ENCODE results near the gene RAPGEF4.

RAPGEF4 gene

DNA sequence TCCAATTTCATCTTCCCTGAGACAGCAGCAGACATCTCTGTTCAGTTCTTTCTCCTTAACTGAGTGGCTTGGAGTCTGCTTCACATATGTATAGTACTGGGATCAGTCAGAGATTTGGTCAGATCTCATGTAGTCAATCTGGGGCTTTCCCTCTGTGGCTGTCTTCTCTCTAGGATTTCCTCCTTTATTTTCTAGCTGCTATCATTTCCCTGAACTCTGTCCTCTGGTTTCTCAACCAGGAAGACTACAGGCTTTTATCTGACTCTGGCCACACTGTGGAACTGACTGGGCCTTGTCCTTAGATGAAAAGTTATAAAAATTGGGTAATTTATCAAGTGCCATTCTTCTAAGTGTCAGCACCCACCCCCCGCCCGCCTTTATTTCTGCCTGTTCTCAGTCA lies 121.0 kb downstream of the RAPGEF4 start:
- TF ChIP-seq, protein P1, sequence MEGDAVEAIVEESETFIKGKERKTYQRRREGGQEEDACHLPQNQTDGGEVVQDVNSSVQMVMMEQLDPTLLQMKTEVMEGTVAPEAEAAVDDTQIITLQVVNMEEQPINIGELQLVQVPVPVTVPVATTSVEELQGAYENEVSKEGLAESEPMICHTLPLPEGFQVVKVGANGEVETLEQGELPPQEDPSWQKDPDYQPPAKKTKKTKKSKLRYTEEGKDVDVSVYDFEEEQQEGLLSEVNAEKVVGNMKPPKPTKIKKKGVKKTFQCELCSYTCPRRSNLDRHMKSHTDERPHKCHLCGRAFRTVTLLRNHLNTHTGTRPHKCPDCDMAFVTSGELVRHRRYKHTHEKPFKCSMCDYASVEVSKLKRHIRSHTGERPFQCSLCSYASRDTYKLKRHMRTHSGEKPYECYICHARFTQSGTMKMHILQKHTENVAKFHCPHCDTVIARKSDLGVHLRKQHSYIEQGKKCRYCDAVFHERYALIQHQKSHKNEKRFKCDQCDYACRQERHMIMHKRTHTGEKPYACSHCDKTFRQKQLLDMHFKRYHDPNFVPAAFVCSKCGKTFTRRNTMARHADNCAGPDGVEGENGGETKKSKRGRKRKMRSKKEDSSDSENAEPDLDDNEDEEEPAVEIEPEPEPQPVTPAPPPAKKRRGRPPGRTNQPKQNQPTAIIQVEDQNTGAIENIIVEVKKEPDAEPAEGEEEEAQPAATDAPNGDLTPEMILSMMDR (conservative IDR thresholded peaks at IDR 0.05; ENCODE audit: low read length): no peak
- no peak for TF ChIP-seq EZH2phosphoT487 (IDR thresholded peaks at IDR 0.05; ENCODE audit: borderline replicate concordance)
- no peaks in the 10 kb centered on the region for H4K20me1 ChIP-seq (ENCODE audit: insufficient read depth, low read length, poor library complexity, severe bottlenecking)
- no peaks in the 10 kb centered on the region; the same call in 1 of the 2 replicates for H3K9me2 ChIP-seq (replicated peaks; ENCODE audit: low read depth, low read length)
- H3K4me1 ChIP-seq (ENCODE audit: insufficient read depth, low read length, poor library complexity, severe bottlenecking): peaks cover 8% of the 10 kb centered on the region
- no peak overlapping the region for H3K9ac ChIP-seq (ENCODE audit: low read depth, low read length, poor library complexity, severe bottlenecking)
- no peak overlapping the region for H2AFZ ChIP-seq (ENCODE audit: low read length)
- H3K79me2 ChIP-seq (ENCODE audit: insufficient read depth, low read length): no peaks in the 10 kb centered on the region
- no peaks in the 10 kb centered on the region for H3K9me3 ChIP-seq (ENCODE audit: insufficient read depth, low read depth, low read length)
- H3K4me3 ChIP-seq (ENCODE audit: low read length, poor library complexity, severe bottlenecking): no peak overlapping the region
- no peaks in the 10 kb centered on the region for H3F3A ChIP-seq (ENCODE audit: low read depth)
- H3K4me2 ChIP-seq (ENCODE audit: low read depth, low read length, poor library complexity, severe bottlenecking): no peak overlapping the region
- no peaks in the 10 kb centered on the region for H3K36me3 ChIP-seq (ENCODE audit: insufficient read depth, low read length)
- H3K27me3 ChIP-seq (ENCODE audit: insufficient read depth, low read length, poor library complexity, severe bottlenecking): no peaks in the 10 kb centered on the region

DNA sequence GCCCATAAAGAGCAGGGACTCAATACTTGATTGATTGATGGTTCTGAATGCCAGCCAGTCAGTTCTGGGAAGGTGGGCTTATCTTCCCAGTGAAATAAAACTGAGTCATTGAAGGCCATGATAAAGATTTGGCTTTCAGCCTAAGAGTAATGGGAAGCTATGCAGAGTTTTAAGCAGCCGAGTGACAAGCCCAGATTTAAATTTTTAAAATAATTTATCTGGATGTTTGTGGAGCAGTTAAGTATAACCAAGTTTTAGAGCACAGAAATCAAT lies 122.8 kb downstream of the RAPGEF4 start:
- Histone ChIP-seq H3K36me3 (ENCODE audit: insufficient read depth, low read length) (no peaks in the 10 kb centered on the region), H3K4me1 (ENCODE audit: insufficient read depth, low read length, poor library complexity, severe bottlenecking) (peaks cover 8% of the 10 kb centered on the region), H3K4me2 (ENCODE audit: low read depth, low read length, poor library complexity, severe bottlenecking) (no peak overlapping the region), H2AFZ (ENCODE audit: low read length) (no peak overlapping the region), H3K4me3 (ENCODE audit: low read length, poor library complexity, severe bottlenecking) (no peak overlapping the region), H3K9me2 (replicated peaks; ENCODE audit: low read depth, low read length) (no peaks in the 10 kb centered on the region; the same call in 1 of the 2 replicates), H4K20me1 (ENCODE audit: insufficient read depth, low read length, poor library complexity, severe bottlenecking) (no peaks in the 10 kb centered on the region), H3K79me2 (ENCODE audit: insufficient read depth, low read length) (no peaks in the 10 kb centered on the region), H3F3A (ENCODE audit: low read depth) (no peaks in the 10 kb centered on the region), H3K9ac (ENCODE audit: low read depth, low read length, poor library complexity, severe bottlenecking) (no peak overlapping the region), H3K27me3 (ENCODE audit: insufficient read depth, low read length, poor library complexity, severe bottlenecking) (no peaks in the 10 kb centered on the region), H3K9me3 (ENCODE audit: insufficient read depth, low read depth, low read length) (no peaks in the 10 kb centered on the region)
- TF ChIP-seq EZH2phosphoT487 (IDR thresholded peaks at IDR 0.05; ENCODE audit: borderline replicate concordance): no peak
- TF ChIP-seq, protein P1 (conservative IDR thresholded peaks at IDR 0.05; ENCODE audit: low read length): no peak

DNA sequence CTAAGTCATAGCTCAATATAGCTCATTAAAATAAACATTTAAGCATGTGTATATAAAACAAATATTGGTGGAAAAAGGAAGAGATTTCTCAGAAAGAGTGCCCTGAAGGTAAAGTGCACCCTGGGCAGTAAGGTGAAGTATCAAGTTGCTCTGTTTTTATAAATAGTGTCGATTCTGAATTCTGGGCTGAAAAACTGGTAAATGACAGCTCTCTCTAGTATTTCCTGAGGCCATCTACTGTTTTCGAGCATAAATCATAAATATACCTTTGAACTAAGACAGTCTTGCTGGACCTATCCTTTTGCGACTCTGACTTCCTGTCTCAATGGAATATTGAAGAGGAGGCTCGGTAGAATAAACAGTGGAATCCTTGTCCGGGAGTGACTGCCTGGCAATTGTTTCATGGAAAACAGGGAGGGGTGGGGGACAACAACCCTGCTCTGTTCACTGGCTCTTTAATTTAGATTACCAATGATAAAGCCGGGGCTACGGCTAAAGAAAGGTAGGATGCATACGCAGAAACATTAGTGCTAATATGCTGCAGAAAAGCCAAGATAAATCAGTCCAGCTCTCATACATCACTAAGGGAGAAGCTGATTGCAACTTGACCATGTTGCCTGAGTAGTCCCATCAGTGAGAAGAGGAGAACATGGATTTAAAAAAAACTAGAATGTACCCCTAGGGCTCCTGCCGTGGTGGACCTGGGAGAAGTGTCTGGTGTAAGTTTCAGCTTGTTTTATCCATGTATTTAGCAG lies 124.1 kb downstream of the RAPGEF4 start:
- no peaks in the 10 kb centered on the region for H3K79me2 ChIP-seq (ENCODE audit: insufficient read depth, low read length)
- no peaks in the 10 kb centered on the region; the same call in 1 of the 2 replicates for H3K9me2 ChIP-seq (replicated peaks; ENCODE audit: low read depth, low read length)
- H2AFZ ChIP-seq (ENCODE audit: low read length): 0 out of 2 replicates have a peak overlapping the region, but pooled peaks have one; percentile 36
- H3K27me3 ChIP-seq (ENCODE audit: insufficient read depth, low read length, poor library complexity, severe bottlenecking): no peaks in the 10 kb centered on the region
- H3K9me3 ChIP-seq (ENCODE audit: insufficient read depth, low read depth, low read length): no peaks in the 10 kb centered on the region
- H3F3A ChIP-seq (ENCODE audit: low read depth): no peaks in the 10 kb centered on the region
- TF ChIP-seq, protein P1 (conservative IDR thresholded peaks at IDR 0.05; ENCODE audit: low read length): no peak
- no peak for TF ChIP-seq EZH2phosphoT487 (IDR thresholded peaks at IDR 0.05; ENCODE audit: borderline replicate concordance)
- H3K4me3 ChIP-seq (ENCODE audit: low read length, poor library complexity, severe bottlenecking): no peak overlapping the region
- H3K9ac ChIP-seq (ENCODE audit: low read depth, low read length, poor library complexity, severe bottlenecking): no peak overlapping the region
- H3K36me3 ChIP-seq (ENCODE audit: insufficient read depth, low read length): no peaks in the 10 kb centered on the region
- no peak overlapping the region for H3K4me2 ChIP-seq (ENCODE audit: low read depth, low read length, poor library complexity, severe bottlenecking)
- peaks cover 8% of the 10 kb centered on the region for H3K4me1 ChIP-seq (ENCODE audit: insufficient read depth, low read length, poor library complexity, severe bottlenecking)
- H4K20me1 ChIP-seq (ENCODE audit: insufficient read depth, low read length, poor library complexity, severe bottlenecking): no peaks in the 10 kb centered on the region
